ENCODE data around the gene PPP4R4.
"Not testable (repeated sequence)": the region's sequence is repeated elsewhere in the genome, so short reads cannot be mapped to it uniquely, and the experiment has no call there.

PPP4R4 gene

GRCh38 chr14:94217116-94217515 lies 43.0 kb downstream of the PPP4R4 start:
- DNase-seq (ENCODE audit: low spot score in 2 of 2) (no peak), ATAC-seq (replicated peaks; ENCODE audit: extremely low read depth, poor library complexity, severe bottlenecking) (no peak)
- Mint-ChIP-seq H3K27me3 (peaks cover 15% of the 10 kb centered on the region), H3K4me1 (no peaks in the 10 kb centered on the region), H3K4me3 (no peak overlapping the region), H3K36me3 (ENCODE audit: insufficient read depth) (no peaks in the 10 kb centered on the region), H3K9me3 (peaks cover 13% of the 10 kb centered on the region), H3K27ac (ENCODE audit: low read depth) (no peak overlapping the region)

- H3K4me3 Mint-ChIP-seq; H3K4me1 Mint-ChIP-seq; DNase-seq (ENCODE audit: low spot score in 2 of 2); H3K27ac Mint-ChIP-seq (ENCODE audit: low read depth); ATAC-seq (replicated peaks; ENCODE audit: extremely low read depth, poor library complexity, severe bottlenecking); H3K36me3 Mint-ChIP-seq (ENCODE audit: insufficient read depth): not testable (repeated sequence)
- Mint-ChIP-seq H3K27me3 (peaks cover 11% of the 10 kb centered on the region), H3K9me3 (peaks cover 14% of the 10 kb centered on the region)
Measured at GRCh38 chr14:94218198-94218886, 44.2 kb downstream of the PPP4R4 start.

- Mint-ChIP-seq H3K27ac (ENCODE audit: low read depth) (no peak overlapping the region), H3K4me3 (no peak overlapping the region), H3K27me3 (peaks cover 10% of the 10 kb centered on the region), H3K4me1 (no peaks in the 10 kb centered on the region), H3K36me3 (ENCODE audit: insufficient read depth) (no peaks in the 10 kb centered on the region), H3K9me3 (peaks cover 6% of the 10 kb centered on the region)
- DNase-seq (ENCODE audit: low spot score in 2 of 2) (no peak), ATAC-seq (replicated peaks; ENCODE audit: extremely low read depth, poor library complexity, severe bottlenecking) (no peak)
Measured at GRCh38 chr14:94224040-94224439, 49.9 kb downstream of the PPP4R4 start.

GRCh38 chr14:94225460-94226378 lies 51.6 kb downstream of the PPP4R4 start:
- H3K27ac Mint-ChIP-seq (ENCODE audit: low read depth): no peak overlapping the region

GRCh38 chr14:94227029-94227428 lies 52.9 kb downstream of the PPP4R4 start:
- H3K27ac Mint-ChIP-seq (ENCODE audit: low read depth): no peak overlapping the region
- no peaks in the 10 kb centered on the region for H3K36me3 Mint-ChIP-seq (ENCODE audit: insufficient read depth)
- no peak for DNase-seq (ENCODE audit: low spot score in 2 of 2)
- no peak for ATAC-seq (replicated peaks; ENCODE audit: extremely low read depth, poor library complexity, severe bottlenecking)
- no peak overlapping the region for H3K4me3 Mint-ChIP-seq
- no peaks in the 10 kb centered on the region for H3K4me1 Mint-ChIP-seq
- H3K9me3 Mint-ChIP-seq: peaks cover 4% of the 10 kb centered on the region
- H3K27me3 Mint-ChIP-seq: peaks cover 15% of the 10 kb centered on the region

More at GRCh38 chr14:94225460-94226378, 51.6 kb downstream of the PPP4R4 start:
- no peak overlapping the region for H3K4me3 Mint-ChIP-seq
- DNase-seq (ENCODE audit: low spot score in 2 of 2): no peak
- peaks cover 15% of the 10 kb centered on the region for H3K27me3 Mint-ChIP-seq
- no peaks in the 10 kb centered on the region for H3K4me1 Mint-ChIP-seq
- no peak for ATAC-seq (replicated peaks; ENCODE audit: extremely low read depth, poor library complexity, severe bottlenecking)
- H3K9me3 Mint-ChIP-seq: peaks cover 6% of the 10 kb centered on the region
- H3K36me3 Mint-ChIP-seq (ENCODE audit: insufficient read depth): no peaks in the 10 kb centered on the region

- Mint-ChIP-seq H3K27me3 (no peaks in the 10 kb centered on the region), H3K4me1 (no peaks in the 10 kb centered on the region), H3K4me3 (no peak overlapping the region), H3K9me3 (no peaks in the 10 kb centered on the region), H3K27ac (ENCODE audit: low read depth) (no peak overlapping the region), H3K36me3 (ENCODE audit: insufficient read depth) (no peaks in the 10 kb centered on the region)
- ATAC-seq (replicated peaks; ENCODE audit: extremely low read depth, poor library complexity, severe bottlenecking) (no peak), DNase-seq (ENCODE audit: low spot score in 2 of 2) (no peak)
Measured at GRCh38 chr14:94237046-94237445, 62.9 kb downstream of the PPP4R4 start.

GRCh38 chr14:94237983-94238382 lies 63.9 kb downstream of the PPP4R4 start:
- no peaks in the 10 kb centered on the region for H3K36me3 Mint-ChIP-seq (ENCODE audit: insufficient read depth)
- no peak overlapping the region for H3K4me3 Mint-ChIP-seq
- no peaks in the 10 kb centered on the region for H3K9me3 Mint-ChIP-seq
- DNase-seq (ENCODE audit: low spot score in 2 of 2) (no peak), ATAC-seq (replicated peaks; ENCODE audit: extremely low read depth, poor library complexity, severe bottlenecking) (no peak)
- H3K4me1 Mint-ChIP-seq: no peaks in the 10 kb centered on the region
- no peaks in the 10 kb centered on the region for H3K27me3 Mint-ChIP-seq
- no peak overlapping the region for H3K27ac Mint-ChIP-seq (ENCODE audit: low read depth)

- Mint-ChIP-seq H3K27ac (ENCODE audit: low read depth) (no peak overlapping the region), H3K9me3 (no peaks in the 10 kb centered on the region), H3K27me3 (no peaks in the 10 kb centered on the region), H3K4me3 (no peak overlapping the region), H3K4me1 (no peaks in the 10 kb centered on the region), H3K36me3 (ENCODE audit: insufficient read depth) (no peaks in the 10 kb centered on the region)
- DNase-seq (ENCODE audit: low spot score in 2 of 2) (no peak), ATAC-seq (replicated peaks; ENCODE audit: extremely low read depth, poor library complexity, severe bottlenecking) (no peak)
Measured at GRCh38 chr14:94239406-94239805, 65.3 kb downstream of the PPP4R4 start.

- DNase-seq (ENCODE audit: low spot score in 2 of 2) (no peak), ATAC-seq (replicated peaks; ENCODE audit: extremely low read depth, poor library complexity, severe bottlenecking) (no peak)
- Mint-ChIP-seq H3K4me3 (no peak overlapping the region), H3K4me1 (no peaks in the 10 kb centered on the region), H3K9me3 (no peaks in the 10 kb centered on the region), H3K36me3 (ENCODE audit: insufficient read depth) (peaks cover 2% of the 10 kb centered on the region), H3K27me3 (peaks cover 24% of the 10 kb centered on the region), H3K27ac (ENCODE audit: low read depth) (no peak overlapping the region)
Measured at GRCh38 chr14:94244182-94244581, 70.1 kb downstream of the PPP4R4 start.

- not testable (repeated sequence) for H3K4me1 Mint-ChIP-seq; H3K36me3 Mint-ChIP-seq (ENCODE audit: insufficient read depth); H3K4me3 Mint-ChIP-seq; DNase-seq (ENCODE audit: low spot score in 2 of 2); H3K27ac Mint-ChIP-seq (ENCODE audit: low read depth); ATAC-seq (replicated peaks; ENCODE audit: extremely low read depth, poor library complexity, severe bottlenecking)
- peaks cover 37% of the 10 kb centered on the region for H3K27me3 Mint-ChIP-seq
- H3K9me3 Mint-ChIP-seq: peaks cover 14% of the 10 kb centered on the region
Measured at GRCh38 chr14:94264195-94264594, 90.1 kb downstream of the PPP4R4 start.

- no peak overlapping the region for H3K4me3 Mint-ChIP-seq
- H3K4me1 Mint-ChIP-seq: no peaks in the 10 kb centered on the region
- H3K36me3 Mint-ChIP-seq (ENCODE audit: insufficient read depth): no peaks in the 10 kb centered on the region
- ATAC-seq (replicated peaks; ENCODE audit: extremely low read depth, poor library complexity, severe bottlenecking): no peak
- no peak for DNase-seq (ENCODE audit: low spot score in 2 of 2)
- no peak overlapping the region for H3K27ac Mint-ChIP-seq (ENCODE audit: low read depth)
- peaks cover 43% of the 10 kb centered on the region for H3K27me3 Mint-ChIP-seq
- H3K9me3 Mint-ChIP-seq: peaks cover 10% of the 10 kb centered on the region
Measured at GRCh38 chr14:94267352-94267751, 93.2 kb downstream of the PPP4R4 start.

- peaks cover 49% of the 10 kb centered on the region for H3K27me3 Mint-ChIP-seq
- H3K9me3 Mint-ChIP-seq; DNase-seq (ENCODE audit: low spot score in 2 of 2); H3K27ac Mint-ChIP-seq (ENCODE audit: low read depth); H3K4me3 Mint-ChIP-seq; ATAC-seq (replicated peaks; ENCODE audit: extremely low read depth, poor library complexity, severe bottlenecking); H3K4me1 Mint-ChIP-seq; H3K36me3 Mint-ChIP-seq (ENCODE audit: insufficient read depth): not testable (repeated sequence)
Measured at GRCh38 chr14:94268582-94268981, 94.5 kb downstream of the PPP4R4 start.

GRCh38 chr14:94269156-94269555 lies 95.0 kb downstream of the PPP4R4 start:
- ATAC-seq (replicated peaks; ENCODE audit: extremely low read depth, poor library complexity, severe bottlenecking): no peak
- no peak for DNase-seq (ENCODE audit: low spot score in 2 of 2)
- Mint-ChIP-seq H3K27ac (ENCODE audit: low read depth) (no peak overlapping the region), H3K4me3 (no peak overlapping the region), H3K27me3 (peaks cover 53% of the 10 kb centered on the region), H3K36me3 (ENCODE audit: insufficient read depth) (no peaks in the 10 kb centered on the region), H3K9me3 (no peaks in the 10 kb centered on the region), H3K4me1 (no peaks in the 10 kb centered on the region)

Data from central memory CD8-positive, alpha-beta T cell (primary cell).